Colonic mucosa (tissue), 4 donors: ENCODE data around the gene DNAH9. TPM values are rescaled to one million over a fixed set of nuclear protein-coding genes. Genes with fewer than 3 reads are reported as not detected.

ENCODE experiments used
- DNase-seq: peaks from one replicate; pipeline ENCODE4 v3.0.0-alpha.2; 2020
- H3K27ac ChIP-seq: fragments of 200-600 bp; one replicate; pipeline ENCODE4 v1.8.0; 2021
- H3K27me3 ChIP-seq: fragments of 200-600 bp; one replicate; pipeline ENCODE4 v1.8.0; 2021
- H3K36me3 ChIP-seq: fragments of 200-600 bp; one replicate; pipeline ENCODE4 v1.8.0; 2021
- H3K4me1 ChIP-seq: fragments of 200-600 bp; one replicate; pipeline ENCODE4 v1.8.0; 2021; ENCODE audit warnings: mild to moderate bottlenecking
- H3K4me3 ChIP-seq: fragments of 200-600 bp; one replicate; pipeline ENCODE4 v1.8.0; 2021
- H3K9ac ChIP-seq, 2 donors: one replicate each; pipeline ENCODE4 v1.7.0; 2013; ENCODE audit warnings: control low read depth in 2 of 2, low read depth in 2 of 2, low read length in 2 of 2
- H3K9me3 ChIP-seq: fragments of 200-600 bp; one replicate; pipeline ENCODE4 v1.8.0; 2021
- intact Hi-C: fragments of 100-400 bp; cut with DNase I; formaldehyde crosslinking; loops from one replicate; pipeline ENCODE4 v1.14.1; 2022
- total RNA-seq, 2 donors: library from RNA; stranded (reverse); fragmentation: NEBNext Ultra II Directional in 1 of 2; extraction: Animal tissue kit (Norgen Biotek cat#: 25700) in 1 of 2; gene quantifications; one replicate each; pipeline ENCODE4 v1.2.1, GENCODE V29; 2021
- TF ChIP-seq, protein P1 (sequence below): fragments of 200-600 bp; IDR thresholded peaks from one replicate; pipeline ENCODE4 v1.8.0; 2022; ENCODE audit warnings: antibody characterized with exemption, mild to moderate bottlenecking
- donor health status: healthy.
- donor health status: DM: no; HTN: no; CAD: no.
- donor health status: DM: no; HTN: no; CAD: no.

DNAH9 gene
- total RNA-seq, 2 donors from 2014 or later = 0.40 to 0.69 TPM

GRCh38 chr17:11742886-11743285 is 144.6 kb downstream of the DNAH9 start:
- no peak overlapping the region for H3K4me3 ChIP-seq
- H3K9ac ChIP-seq = no peak overlapping the region
- intact Hi-C loops = no loop called here
- no peaks in the 10 kb centered on the region for H3K27me3 ChIP-seq
- H3K27ac ChIP-seq = no peak overlapping the region
- DNase-seq = no peak
- H3K4me1 ChIP-seq = no peaks in the 10 kb centered on the region
- no peaks in the 10 kb centered on the region for H3K36me3 ChIP-seq
- TF ChIP-seq, protein P1, sequence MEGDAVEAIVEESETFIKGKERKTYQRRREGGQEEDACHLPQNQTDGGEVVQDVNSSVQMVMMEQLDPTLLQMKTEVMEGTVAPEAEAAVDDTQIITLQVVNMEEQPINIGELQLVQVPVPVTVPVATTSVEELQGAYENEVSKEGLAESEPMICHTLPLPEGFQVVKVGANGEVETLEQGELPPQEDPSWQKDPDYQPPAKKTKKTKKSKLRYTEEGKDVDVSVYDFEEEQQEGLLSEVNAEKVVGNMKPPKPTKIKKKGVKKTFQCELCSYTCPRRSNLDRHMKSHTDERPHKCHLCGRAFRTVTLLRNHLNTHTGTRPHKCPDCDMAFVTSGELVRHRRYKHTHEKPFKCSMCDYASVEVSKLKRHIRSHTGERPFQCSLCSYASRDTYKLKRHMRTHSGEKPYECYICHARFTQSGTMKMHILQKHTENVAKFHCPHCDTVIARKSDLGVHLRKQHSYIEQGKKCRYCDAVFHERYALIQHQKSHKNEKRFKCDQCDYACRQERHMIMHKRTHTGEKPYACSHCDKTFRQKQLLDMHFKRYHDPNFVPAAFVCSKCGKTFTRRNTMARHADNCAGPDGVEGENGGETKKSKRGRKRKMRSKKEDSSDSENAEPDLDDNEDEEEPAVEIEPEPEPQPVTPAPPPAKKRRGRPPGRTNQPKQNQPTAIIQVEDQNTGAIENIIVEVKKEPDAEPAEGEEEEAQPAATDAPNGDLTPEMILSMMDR = peak; percentile 14
- no peaks in the 10 kb centered on the region for H3K9me3 ChIP-seq

- Histone ChIP-seq H3K4me3 (no peak overlapping the region), H3K9me3 (no peaks in the 10 kb centered on the region), H3K9ac (no peak overlapping the region), H3K36me3 (no peaks in the 10 kb centered on the region), H3K27me3 (no peaks in the 10 kb centered on the region), H3K27ac (no peak overlapping the region), H3K4me1 (no peaks in the 10 kb centered on the region)
- intact Hi-C loops = no loop called here
- DNase-seq = no peak
- TF ChIP-seq, protein P1 = no peak
These were observed 146.4 kb downstream of the DNAH9 start for GRCh38 chr17:11744696-11745095.

DNA sequence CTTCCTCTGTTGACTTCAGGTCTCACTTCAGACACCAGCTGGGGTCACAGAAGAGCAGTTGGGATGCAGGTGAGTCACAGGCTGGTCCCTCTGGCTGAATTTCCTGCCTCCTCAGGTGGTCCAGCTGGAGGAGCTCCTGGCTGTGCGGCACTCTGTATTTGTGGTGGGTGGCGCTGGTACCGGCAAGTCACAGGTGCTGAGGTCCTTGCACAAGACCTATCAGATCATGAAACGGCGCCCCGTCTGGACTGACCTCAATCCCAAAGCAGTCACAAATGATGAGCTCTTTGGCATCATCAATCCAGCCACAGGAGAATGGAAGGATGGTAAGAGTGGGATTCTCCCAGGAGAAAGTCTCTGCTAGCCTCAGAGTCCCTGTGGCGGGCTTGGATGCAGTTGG is 149.2 kb downstream of the DNAH9 start:
- Histone ChIP-seq H3K27ac (no peak overlapping the region), H3K36me3 (no peaks in the 10 kb centered on the region), H3K27me3 (no peaks in the 10 kb centered on the region), H3K4me3 (no peak overlapping the region), H3K9ac (no peak overlapping the region), H3K4me1 (no peaks in the 10 kb centered on the region), H3K9me3 (no peaks in the 10 kb centered on the region)
- DNase-seq = no peak
- TF ChIP-seq, protein P1 = no peak
- intact Hi-C loops = no loop called here

GRCh38 chr17:11757815-11758214 is 159.5 kb downstream of the DNAH9 start:
- H3K4me1 ChIP-seq = no peaks in the 10 kb centered on the region
- no peak for DNase-seq
- H3K27ac ChIP-seq = no peak overlapping the region
- no peak overlapping the region for H3K4me3 ChIP-seq
- no peaks in the 10 kb centered on the region for H3K27me3 ChIP-seq
- H3K36me3 ChIP-seq = no peaks in the 10 kb centered on the region
- no peaks in the 10 kb centered on the region for H3K9me3 ChIP-seq
- TF ChIP-seq, protein P1 = no peak
- no peak overlapping the region for H3K9ac ChIP-seq
- intact Hi-C loops = no loop called here

DNA sequence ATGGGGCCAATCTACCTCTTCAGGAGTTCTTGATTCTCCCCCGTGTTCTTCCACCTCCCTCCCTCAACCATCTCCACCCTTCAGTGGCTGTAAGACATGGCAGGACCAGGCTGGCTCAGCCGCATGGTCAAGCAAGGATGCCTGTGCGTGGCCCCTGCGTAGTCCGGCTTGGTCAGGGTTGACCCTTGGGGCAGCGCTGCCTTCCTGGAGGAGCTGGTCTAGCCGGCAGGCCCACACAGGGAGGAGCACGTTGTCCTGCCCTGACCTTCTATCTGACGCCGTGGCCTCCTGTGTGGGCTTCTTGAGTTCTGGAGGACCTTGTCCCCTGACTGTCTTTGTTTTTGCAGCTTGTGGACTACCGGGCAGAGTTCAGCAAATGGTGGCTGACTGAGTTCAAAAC is 169.8 kb downstream of the DNAH9 start:
- Histone ChIP-seq H3K9me3 (no peaks in the 10 kb centered on the region), H3K9ac (no peak overlapping the region), H3K36me3 (no peaks in the 10 kb centered on the region), H3K27ac (no peak overlapping the region), H3K4me1 (no peaks in the 10 kb centered on the region), H3K4me3 (no peak overlapping the region), H3K27me3 (no peaks in the 10 kb centered on the region)
- TF ChIP-seq, protein P1 = no peak
- no peak for DNase-seq
- intact Hi-C loops = no loop called here

DNA sequence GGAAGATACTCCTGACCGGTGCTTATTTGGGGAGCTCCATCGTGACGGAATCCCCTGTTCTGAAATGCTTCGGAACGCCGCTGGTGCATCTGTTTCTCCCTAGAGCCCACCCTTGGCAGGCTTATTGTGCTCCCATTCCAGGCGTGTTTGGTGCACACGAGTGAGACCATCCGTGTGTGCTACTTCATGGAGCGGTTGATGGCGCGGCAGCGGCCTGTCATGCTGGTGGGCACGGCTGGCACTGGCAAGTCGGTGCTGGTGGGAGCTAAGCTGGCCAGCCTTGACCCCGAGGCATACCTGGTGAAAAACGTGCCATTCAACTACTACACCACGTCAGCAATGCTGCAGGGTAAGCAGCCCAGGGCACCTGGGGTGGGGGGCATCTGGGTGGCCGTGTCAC is 170.7 kb downstream of the DNAH9 start:
- H3K36me3 ChIP-seq = no peaks in the 10 kb centered on the region
- no peak overlapping the region for H3K4me3 ChIP-seq
- TF ChIP-seq, protein P1 = no peak
- no peaks in the 10 kb centered on the region for H3K27me3 ChIP-seq
- no peak for DNase-seq
- H3K9ac ChIP-seq = no peak overlapping the region
- no peaks in the 10 kb centered on the region for H3K9me3 ChIP-seq
- no peak overlapping the region for H3K27ac ChIP-seq
- no peaks in the 10 kb centered on the region for H3K4me1 ChIP-seq
- intact Hi-C loops = no loop called here
